WERI-Rb-1 (cell line): ENCODE data around the gene NNT.
A peak's percentile ranks its signal among the peaks of the same experiment; 100 is the strongest.

Experiments used
- DNase-seq: peaks from one replicate; pipeline ENCODE4 v3.0.0-alpha.2; 2020
- H3K27ac ChIP-seq: fragments of 250-450 bp; sonication (Bioruptor Pico); 2 replicates; pipeline ENCODE4 v1.5.1; 2020; ENCODE audit warnings: mild to moderate bottlenecking, moderate library complexity
- H3K27me3 ChIP-seq: fragments of 250-450 bp; sonication (Bioruptor Pico); 2 replicates; pipeline ENCODE4 v1.5.1; 2021; ENCODE audit warnings: mild to moderate bottlenecking, low read depth, moderate library complexity; ENCODE audit not compliant: insufficient read depth, severe bottlenecking
- H3K36me3 ChIP-seq: fragments of 250-450 bp; sonication (Bioruptor Pico); 2 replicates; pipeline ENCODE4 v1.5.1; 2020; ENCODE audit warnings: mild to moderate bottlenecking, moderate library complexity
- H3K4me3 ChIP-seq: 2 replicates; pipeline ENCODE4 v1.5.1; 2011; ENCODE audit warnings: low read depth, mild to moderate bottlenecking, control low read depth, low read length
- H3K9me3 ChIP-seq: fragments of 250-450 bp; sonication (Bioruptor Pico); 2 replicates; pipeline ENCODE4 v1.5.1; 2021; ENCODE audit warnings: mild to moderate bottlenecking, moderate library complexity; ENCODE audit not compliant: severe bottlenecking
- TF ChIP-seq, protein P1 (sequence below): IDR thresholded peaks from 2 replicates; pipeline ENCODE4 v1.5.1; 2011; ENCODE audit warnings: low read depth, mild to moderate bottlenecking, control low read depth, inconsistent platforms, low read length

The NNT gene

DNA sequence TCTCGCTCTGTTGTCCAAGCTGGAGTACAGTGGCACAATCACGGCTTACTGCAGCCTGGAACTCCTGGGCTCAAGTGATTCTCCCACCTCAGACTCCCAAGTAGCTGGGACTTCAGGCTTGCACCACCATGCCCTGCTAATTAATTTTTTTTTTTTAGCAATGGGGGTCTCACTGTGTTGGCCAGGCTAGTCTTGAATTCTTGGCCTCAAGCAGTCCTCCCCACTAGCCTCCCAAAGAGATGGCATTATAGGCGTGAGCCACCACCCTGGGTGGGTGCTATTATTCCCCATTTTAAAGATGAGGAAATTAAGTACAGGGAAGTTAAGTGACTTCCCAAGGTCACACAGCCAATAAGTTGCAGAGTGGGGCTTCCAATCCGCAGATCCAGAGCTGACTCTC lies 1.7 kb downstream of the NNT start:
- TF ChIP-seq, protein P1, sequence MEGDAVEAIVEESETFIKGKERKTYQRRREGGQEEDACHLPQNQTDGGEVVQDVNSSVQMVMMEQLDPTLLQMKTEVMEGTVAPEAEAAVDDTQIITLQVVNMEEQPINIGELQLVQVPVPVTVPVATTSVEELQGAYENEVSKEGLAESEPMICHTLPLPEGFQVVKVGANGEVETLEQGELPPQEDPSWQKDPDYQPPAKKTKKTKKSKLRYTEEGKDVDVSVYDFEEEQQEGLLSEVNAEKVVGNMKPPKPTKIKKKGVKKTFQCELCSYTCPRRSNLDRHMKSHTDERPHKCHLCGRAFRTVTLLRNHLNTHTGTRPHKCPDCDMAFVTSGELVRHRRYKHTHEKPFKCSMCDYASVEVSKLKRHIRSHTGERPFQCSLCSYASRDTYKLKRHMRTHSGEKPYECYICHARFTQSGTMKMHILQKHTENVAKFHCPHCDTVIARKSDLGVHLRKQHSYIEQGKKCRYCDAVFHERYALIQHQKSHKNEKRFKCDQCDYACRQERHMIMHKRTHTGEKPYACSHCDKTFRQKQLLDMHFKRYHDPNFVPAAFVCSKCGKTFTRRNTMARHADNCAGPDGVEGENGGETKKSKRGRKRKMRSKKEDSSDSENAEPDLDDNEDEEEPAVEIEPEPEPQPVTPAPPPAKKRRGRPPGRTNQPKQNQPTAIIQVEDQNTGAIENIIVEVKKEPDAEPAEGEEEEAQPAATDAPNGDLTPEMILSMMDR: no peak
- Histone ChIP-seq H3K27me3 (no peaks in the 10 kb centered on the region), H3K9me3 (no peaks in the 10 kb centered on the region), H3K4me3 (no peak overlapping the region), H3K27ac (no peak overlapping the region), H3K36me3 (peaks cover 7% of the 10 kb centered on the region)
- DNase-seq: no peak

GRCh38 chr5:43606351-43606750 lies 3.4 kb downstream of the NNT start:
- TF ChIP-seq, protein P1: no peak
- H3K27ac ChIP-seq: no peak overlapping the region
- DNase-seq: no peak
- peaks cover 18% of the 10 kb centered on the region for H3K36me3 ChIP-seq
- no peak overlapping the region for H3K4me3 ChIP-seq
- H3K27me3 ChIP-seq: no peaks in the 10 kb centered on the region
- no peaks in the 10 kb centered on the region for H3K9me3 ChIP-seq

GRCh38 chr5:43608406-43608805 lies 5.4 kb downstream of the NNT start:
- no peak overlapping the region for H3K27ac ChIP-seq
- H3K36me3 ChIP-seq: peaks cover 38% of the 10 kb centered on the region
- H3K9me3 ChIP-seq: no peaks in the 10 kb centered on the region
- TF ChIP-seq, protein P1: no peak
- DNase-seq: no peak
- H3K27me3 ChIP-seq: no peaks in the 10 kb centered on the region
- H3K4me3 ChIP-seq: no peak overlapping the region

- no peak overlapping the region for H3K27ac ChIP-seq
- no peaks in the 10 kb centered on the region for H3K27me3 ChIP-seq
- TF ChIP-seq, protein P1: peak; percentile 31; the same call in 1 of the 2 replicates
- no peak overlapping the region for H3K4me3 ChIP-seq
- H3K36me3 ChIP-seq: peaks cover 47% of the 10 kb centered on the region
- H3K9me3 ChIP-seq: no peaks in the 10 kb centered on the region
- DNase-seq: no peak
These were observed 6.8 kb downstream of the NNT start for GRCh38 chr5:43609752-43610151.

DNA sequence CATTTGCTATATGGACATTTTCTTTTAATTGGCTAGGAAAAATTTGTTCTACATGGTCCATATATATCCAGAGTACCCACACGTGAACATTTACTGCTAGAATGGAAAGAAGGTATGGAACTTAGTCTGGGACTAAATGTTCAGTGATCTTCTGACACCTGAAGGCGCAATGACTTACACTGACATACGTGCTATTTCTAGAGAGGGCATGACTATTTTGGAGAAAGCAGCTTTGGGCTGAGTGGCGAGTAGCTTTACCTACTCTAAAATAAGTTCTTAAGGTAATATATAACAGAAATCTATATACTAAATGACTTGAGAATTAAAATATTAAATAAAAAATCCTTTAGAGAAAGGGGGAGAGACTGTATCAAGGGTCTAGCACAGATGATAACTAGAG lies 10.4 kb downstream of the NNT start:
- Histone ChIP-seq H3K27ac (no peak overlapping the region), H3K4me3 (no peak overlapping the region), H3K27me3 (no peaks in the 10 kb centered on the region), H3K36me3 (peaks cover 63% of the 10 kb centered on the region), H3K9me3 (no peaks in the 10 kb centered on the region)
- TF ChIP-seq, protein P1: no peak
- DNase-seq: no peak

DNA sequence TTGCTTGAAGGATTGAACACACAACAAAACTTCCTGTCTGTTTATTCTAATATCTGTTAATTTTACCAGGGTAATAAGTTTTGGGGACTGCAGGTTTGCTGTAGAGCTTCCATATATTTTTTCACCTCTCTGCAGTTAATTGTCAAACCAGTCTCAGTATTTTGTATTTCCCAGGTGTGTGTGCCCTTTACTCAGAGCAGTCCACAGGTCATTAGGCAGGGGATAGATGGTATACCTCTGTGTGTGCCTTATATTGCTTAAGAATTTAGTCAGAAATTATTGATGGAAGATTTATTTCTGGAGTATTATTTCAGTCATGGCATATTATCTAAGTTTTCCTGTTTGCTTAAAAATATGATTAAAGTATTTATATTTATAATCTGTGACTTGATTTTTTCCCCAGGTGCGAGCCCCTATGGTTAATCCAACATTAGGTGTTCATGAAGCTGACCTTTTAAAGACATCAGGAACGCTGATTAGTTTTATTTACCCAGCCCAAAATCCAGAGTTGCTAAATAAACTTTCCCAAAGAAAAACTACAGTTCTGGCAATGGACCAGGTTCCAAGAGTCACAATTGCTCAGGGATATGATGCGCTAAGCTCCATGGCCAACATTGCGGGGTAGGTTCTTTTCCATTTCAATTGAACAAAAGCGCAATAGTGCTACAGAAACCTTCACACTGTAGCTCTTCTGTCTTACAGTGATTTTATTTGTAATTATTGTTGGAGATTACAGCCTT lies 12.6 kb downstream of the NNT start:
- Histone ChIP-seq H3K27ac (no peak overlapping the region), H3K4me3 (no peak overlapping the region), H3K9me3 (no peaks in the 10 kb centered on the region), H3K36me3 (peaks cover 62% of the 10 kb centered on the region), H3K27me3 (no peaks in the 10 kb centered on the region)
- TF ChIP-seq, protein P1: no peak
- no peak for DNase-seq
